Measurements from ENCODE around the gene JAG1. TPM values are rescaled to one million over a fixed set of nuclear protein-coding genes. Genes with fewer than 3 reads are reported as not detected.
A peak's percentile ranks its signal among the peaks of the same experiment; 100 is the strongest.

Gene JAG1
- total RNA-seq, 1 experiment from 2014 or later = 45.2 TPM

DNA sequence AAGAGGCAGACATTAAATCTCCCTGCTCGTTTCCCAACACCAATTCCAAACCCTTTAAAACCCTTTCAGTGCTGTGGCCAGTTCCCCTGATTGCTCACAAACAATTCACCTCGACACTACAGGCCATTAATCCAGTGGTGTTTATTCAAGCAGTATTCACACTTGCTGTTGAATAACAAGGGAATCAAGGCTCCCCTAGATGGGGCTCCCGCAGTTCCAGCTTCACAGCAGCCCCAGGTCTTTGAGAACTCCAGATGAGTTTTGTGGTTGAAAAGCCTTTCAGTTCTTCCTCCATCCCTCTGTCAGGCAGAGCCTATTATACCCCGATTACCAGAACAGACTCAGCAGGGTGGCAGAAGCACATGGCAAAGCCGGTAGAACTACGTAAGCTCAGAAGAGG, 36.2 kb downstream of the JAG1 start (continued):
- TF ChIP-seq, protein P1, sequence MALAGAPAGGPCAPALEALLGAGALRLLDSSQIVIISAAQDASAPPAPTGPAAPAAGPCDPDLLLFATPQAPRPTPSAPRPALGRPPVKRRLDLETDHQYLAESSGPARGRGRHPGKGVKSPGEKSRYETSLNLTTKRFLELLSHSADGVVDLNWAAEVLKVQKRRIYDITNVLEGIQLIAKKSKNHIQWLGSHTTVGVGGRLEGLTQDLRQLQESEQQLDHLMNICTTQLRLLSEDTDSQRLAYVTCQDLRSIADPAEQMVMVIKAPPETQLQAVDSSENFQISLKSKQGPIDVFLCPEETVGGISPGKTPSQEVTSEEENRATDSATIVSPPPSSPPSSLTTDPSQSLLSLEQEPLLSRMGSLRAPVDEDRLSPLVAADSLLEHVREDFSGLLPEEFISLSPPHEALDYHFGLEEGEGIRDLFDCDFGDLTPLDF (CRISPR knock-in tag; IDR thresholded peaks at IDR 0.05) = no peak

DNA sequence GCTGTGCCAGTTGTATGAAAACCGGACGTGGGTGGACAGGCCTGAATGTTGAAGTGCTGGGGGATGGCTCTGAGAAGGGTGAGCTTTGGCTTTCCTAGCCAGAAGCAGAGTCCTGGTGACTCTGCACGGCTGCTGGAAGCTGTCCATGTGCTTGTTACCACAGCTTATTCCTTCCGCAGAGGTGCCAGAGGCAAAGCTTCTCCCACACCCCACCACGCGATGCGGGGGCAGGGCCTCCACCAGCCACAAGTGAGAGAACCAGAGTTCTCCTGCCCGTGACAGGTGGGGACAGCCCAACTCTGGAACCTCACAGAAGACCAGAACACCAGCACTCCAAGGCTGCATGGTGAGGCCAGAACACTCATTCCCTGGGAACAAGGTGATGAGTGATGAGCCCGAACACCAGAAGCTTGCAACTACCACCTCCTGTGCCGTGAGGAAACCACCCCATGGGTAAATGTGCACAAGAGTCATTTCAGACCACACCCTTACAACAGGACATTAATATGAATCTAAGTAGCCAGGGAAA, 36.7 kb downstream of the JAG1 start:
- ATAC-seq = peak; percentile 13

GRCh38 chr20:10636326-10636818, 37.4 kb downstream of the JAG1 start:
- no peak for DNase-seq (ENCODE audit: low spot score)
- Mint-ChIP-seq H3K9me3 (no peaks in the 10 kb centered on the region), H3K4me1 (peaks cover 81% of the 10 kb centered on the region), H3K27me3 (ENCODE audit: low read depth) (no peaks in the 10 kb centered on the region), H3K36me3 (peaks cover 32% of the 10 kb centered on the region), H3K27ac (no peak overlapping the region), H3K4me3 (no peak overlapping the region)
- POLR2A ChIA-PET = interaction anchor here (1.1 kb wide), 1 partner anchor 38 kb away, joined by 3 read pairs; the partner anchor contains the start of gene JAG1
- no peak for ATAC-seq
- CTCF ChIA-PET = interaction anchor here (1.3 to 1.8 kb wide), 2 partner anchors 12 to 35 kb away, joined by 5 to 6 read pairs; no protein-coding TSS in a partner anchor
- no peak for TF ChIP-seq MYBL2 (CRISPR knock-in tag; IDR thresholded peaks at IDR 0.05)
- TF ChIP-seq, protein P2, sequence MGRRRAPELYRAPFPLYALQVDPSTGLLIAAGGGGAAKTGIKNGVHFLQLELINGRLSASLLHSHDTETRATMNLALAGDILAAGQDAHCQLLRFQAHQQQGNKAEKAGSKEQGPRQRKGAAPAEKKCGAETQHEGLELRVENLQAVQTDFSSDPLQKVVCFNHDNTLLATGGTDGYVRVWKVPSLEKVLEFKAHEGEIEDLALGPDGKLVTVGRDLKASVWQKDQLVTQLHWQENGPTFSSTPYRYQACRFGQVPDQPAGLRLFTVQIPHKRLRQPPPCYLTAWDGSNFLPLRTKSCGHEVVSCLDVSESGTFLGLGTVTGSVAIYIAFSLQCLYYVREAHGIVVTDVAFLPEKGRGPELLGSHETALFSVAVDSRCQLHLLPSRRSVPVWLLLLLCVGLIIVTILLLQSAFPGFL (CRISPR knock-in tag; IDR thresholded peaks at IDR 0.05; ENCODE audit: borderline replicate concordance) = no peak
- TF ChIP-seq, protein P3, sequence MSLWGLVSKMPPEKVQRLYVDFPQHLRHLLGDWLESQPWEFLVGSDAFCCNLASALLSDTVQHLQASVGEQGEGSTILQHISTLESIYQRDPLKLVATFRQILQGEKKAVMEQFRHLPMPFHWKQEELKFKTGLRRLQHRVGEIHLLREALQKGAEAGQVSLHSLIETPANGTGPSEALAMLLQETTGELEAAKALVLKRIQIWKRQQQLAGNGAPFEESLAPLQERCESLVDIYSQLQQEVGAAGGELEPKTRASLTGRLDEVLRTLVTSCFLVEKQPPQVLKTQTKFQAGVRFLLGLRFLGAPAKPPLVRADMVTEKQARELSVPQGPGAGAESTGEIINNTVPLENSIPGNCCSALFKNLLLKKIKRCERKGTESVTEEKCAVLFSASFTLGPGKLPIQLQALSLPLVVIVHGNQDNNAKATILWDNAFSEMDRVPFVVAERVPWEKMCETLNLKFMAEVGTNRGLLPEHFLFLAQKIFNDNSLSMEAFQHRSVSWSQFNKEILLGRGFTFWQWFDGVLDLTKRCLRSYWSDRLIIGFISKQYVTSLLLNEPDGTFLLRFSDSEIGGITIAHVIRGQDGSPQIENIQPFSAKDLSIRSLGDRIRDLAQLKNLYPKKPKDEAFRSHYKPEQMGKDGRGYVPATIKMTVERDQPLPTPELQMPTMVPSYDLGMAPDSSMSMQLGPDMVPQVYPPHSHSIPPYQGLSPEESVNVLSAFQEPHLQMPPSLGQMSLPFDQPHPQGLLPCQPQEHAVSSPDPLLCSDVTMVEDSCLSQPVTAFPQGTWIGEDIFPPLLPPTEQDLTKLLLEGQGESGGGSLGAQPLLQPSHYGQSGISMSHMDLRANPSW (CRISPR knock-in tag; conservative IDR thresholded peaks at IDR 0.05; ENCODE audit: low read depth) = no peak
- TF ChIP-seq CREM (CRISPR knock-in tag; IDR thresholded peaks at IDR 0.05) = no peak
- TF ChIP-seq ELF4 (CRISPR knock-in tag; IDR thresholded peaks at IDR 0.05; ENCODE audit: low read depth) = no peak
- TF ChIP-seq OVOL2 (CRISPR knock-in tag; IDR thresholded peaks at IDR 0.05; ENCODE audit: borderline replicate concordance) = no peak
- TF ChIP-seq SMAD4 (CRISPR knock-in tag; IDR thresholded peaks at IDR 0.05) = no peak
- TF ChIP-seq JUN (CRISPR knock-in tag; IDR thresholded peaks at IDR 0.05) = no peak
- TF ChIP-seq ATF1 (CRISPR knock-in tag; IDR thresholded peaks at IDR 0.05) = no peak
- no peak for TF ChIP-seq JAZF1 (CRISPR knock-in tag; IDR thresholded peaks at IDR 0.05)
- TF ChIP-seq ZSCAN18 (CRISPR knock-in tag; IDR thresholded peaks at IDR 0.05) = no peak

More for the DNA sequence above, 36.7 kb downstream of the JAG1 start:
- H3K9me3 Mint-ChIP-seq = no peaks in the 10 kb centered on the region
- POLR2A ChIA-PET = interaction anchor here (1.1 to 1.3 kb wide), 2 partner anchors 34 to 37 kb away, joined by 3 to 4 read pairs; partner anchors contain the start of gene JAG1
- H3K36me3 Mint-ChIP-seq = peaks cover 39% of the 10 kb centered on the region
- CTCF ChIA-PET = interaction anchor here (1.0 to 1.8 kb wide), 7 partner anchors 12 to 203 kb away, joined by 3 to 7 read pairs (median 4); partner anchors contain the start of gene JAG1
- no peaks in the 10 kb centered on the region for H3K27me3 Mint-ChIP-seq (ENCODE audit: low read depth)
- peak overlapping the region; percentile 89 for H3K27ac Mint-ChIP-seq
- DNase-seq (ENCODE audit: low spot score) = no peak
- peaks cover 74% of the 10 kb centered on the region for H3K4me1 Mint-ChIP-seq
- no peak for TF ChIP-seq ZNF232 (CRISPR knock-in tag; IDR thresholded peaks at IDR 0.05)
- TF ChIP-seq NR1H2 (CRISPR knock-in tag; IDR thresholded peaks at IDR 0.05) = no peak
- TF ChIP-seq KAT7 (CRISPR knock-in tag; IDR thresholded peaks at IDR 0.05; ENCODE audit: borderline replicate concordance) = no peak
- TF ChIP-seq, protein P3 (CRISPR knock-in tag; conservative IDR thresholded peaks at IDR 0.05; ENCODE audit: low read depth) = no peak
- TF ChIP-seq, protein P4, sequence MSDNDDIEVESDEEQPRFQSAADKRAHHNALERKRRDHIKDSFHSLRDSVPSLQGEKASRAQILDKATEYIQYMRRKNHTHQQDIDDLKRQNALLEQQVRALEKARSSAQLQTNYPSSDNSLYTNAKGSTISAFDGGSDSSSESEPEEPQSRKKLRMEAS (CRISPR knock-in tag; IDR thresholded peaks at IDR 0.05) = no peak
- TF ChIP-seq ZNF317 (CRISPR knock-in tag; IDR thresholded peaks at IDR 0.05; ENCODE audit: borderline replicate concordance, low read depth) = no peak
- no peak for TF ChIP-seq ELF4 (CRISPR knock-in tag; IDR thresholded peaks at IDR 0.05; ENCODE audit: low read depth)
- TF ChIP-seq, protein P5, sequence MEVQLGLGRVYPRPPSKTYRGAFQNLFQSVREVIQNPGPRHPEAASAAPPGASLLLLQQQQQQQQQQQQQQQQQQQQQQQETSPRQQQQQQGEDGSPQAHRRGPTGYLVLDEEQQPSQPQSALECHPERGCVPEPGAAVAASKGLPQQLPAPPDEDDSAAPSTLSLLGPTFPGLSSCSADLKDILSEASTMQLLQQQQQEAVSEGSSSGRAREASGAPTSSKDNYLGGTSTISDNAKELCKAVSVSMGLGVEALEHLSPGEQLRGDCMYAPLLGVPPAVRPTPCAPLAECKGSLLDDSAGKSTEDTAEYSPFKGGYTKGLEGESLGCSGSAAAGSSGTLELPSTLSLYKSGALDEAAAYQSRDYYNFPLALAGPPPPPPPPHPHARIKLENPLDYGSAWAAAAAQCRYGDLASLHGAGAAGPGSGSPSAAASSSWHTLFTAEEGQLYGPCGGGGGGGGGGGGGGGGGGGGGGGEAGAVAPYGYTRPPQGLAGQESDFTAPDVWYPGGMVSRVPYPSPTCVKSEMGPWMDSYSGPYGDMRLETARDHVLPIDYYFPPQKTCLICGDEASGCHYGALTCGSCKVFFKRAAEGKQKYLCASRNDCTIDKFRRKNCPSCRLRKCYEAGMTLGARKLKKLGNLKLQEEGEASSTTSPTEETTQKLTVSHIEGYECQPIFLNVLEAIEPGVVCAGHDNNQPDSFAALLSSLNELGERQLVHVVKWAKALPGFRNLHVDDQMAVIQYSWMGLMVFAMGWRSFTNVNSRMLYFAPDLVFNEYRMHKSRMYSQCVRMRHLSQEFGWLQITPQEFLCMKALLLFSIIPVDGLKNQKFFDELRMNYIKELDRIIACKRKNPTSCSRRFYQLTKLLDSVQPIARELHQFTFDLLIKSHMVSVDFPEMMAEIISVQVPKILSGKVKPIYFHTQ (CRISPR knock-in tag; IDR thresholded peaks at IDR 0.05) = no peak
- no peak overlapping the region for H3K4me3 Mint-ChIP-seq
